ENCODE data around the gene KCNQ2.
"Not testable (repeated sequence)": the region's sequence is repeated elsewhere in the genome, so short reads cannot be mapped to it uniquely, and the experiment has no call there.

KCNQ2 gene

GRCh38 chr20:63519668-63520503, 47.4 kb upstream of the KCNQ2 start:
- Histone ChIP-seq H3K27ac (peak overlapping the region; percentile 71), H3K9me3 (ENCODE audit: control insufficient read depth, low read length) (no peaks in the 10 kb centered on the region), H3K79me2 (no peaks in the 10 kb centered on the region), H3K27me3 (ENCODE audit: control insufficient read depth, insufficient read depth, low read length) (no peaks in the 10 kb centered on the region), H3K4me3 (ENCODE audit: low read depth, low read length) (peak overlapping the region; percentile 73), H3K36me3 (ENCODE audit: control insufficient read depth, insufficient read depth, low read length) (no peaks in the 10 kb centered on the region), H3K9ac (peak overlapping the region; percentile 30), H2AFZ (peak overlapping the region; percentile 97), H3K4me1 (peaks cover 8% of the 10 kb centered on the region), H3K4me2 (ENCODE audit: low read length) (peak overlapping the region; percentile 95)
- peak; percentile 39 for TF ChIP-seq CTCF (IDR thresholded peaks at IDR 0.05)

- H3K9ac ChIP-seq, result no peak overlapping the region
- H3K27ac ChIP-seq, result no peak overlapping the region
- H3K9me3 ChIP-seq (ENCODE audit: control insufficient read depth, low read length), result no peaks in the 10 kb centered on the region
Observed at GRCh38 chr20:63518946-63519667, 46.7 kb upstream of the KCNQ2 start.

GRCh38 chr20:63518351-63518861, 46.0 kb upstream of the KCNQ2 start:
- no peaks in the 10 kb centered on the region for H3K79me2 ChIP-seq
- no peak for TF ChIP-seq CTCF (IDR thresholded peaks at IDR 0.05)
- H3K4me2 ChIP-seq (ENCODE audit: low read length), result no peak overlapping the region
- H3K36me3 ChIP-seq (ENCODE audit: control insufficient read depth, insufficient read depth, low read length), result no peaks in the 10 kb centered on the region
- no peaks in the 10 kb centered on the region for H3K9me3 ChIP-seq (ENCODE audit: control insufficient read depth, low read length)
- no peak overlapping the region for H3K4me3 ChIP-seq (ENCODE audit: low read depth, low read length)
- H2AFZ ChIP-seq, result no peak overlapping the region
- H3K27ac ChIP-seq, result no peak overlapping the region
- peaks cover 8% of the 10 kb centered on the region for H3K4me1 ChIP-seq
- no peak overlapping the region for H3K9ac ChIP-seq
- H3K27me3 ChIP-seq (ENCODE audit: control insufficient read depth, insufficient read depth, low read length), result no peaks in the 10 kb centered on the region

More at GRCh38 chr20:63518946-63519667, 46.7 kb upstream of the KCNQ2 start:
- Histone ChIP-seq H3K4me2 (ENCODE audit: low read length) (peak overlapping the region; percentile 95), H3K27me3 (ENCODE audit: control insufficient read depth, insufficient read depth, low read length) (no peaks in the 10 kb centered on the region), H3K79me2 (no peaks in the 10 kb centered on the region), H2AFZ (no peak overlapping the region), H3K4me1 (peaks cover 8% of the 10 kb centered on the region), H3K36me3 (ENCODE audit: control insufficient read depth, insufficient read depth, low read length) (no peaks in the 10 kb centered on the region), H3K4me3 (ENCODE audit: low read depth, low read length) (peak overlapping the region; percentile 73)
- no peak for TF ChIP-seq CTCF (IDR thresholded peaks at IDR 0.05)

GRCh38 chr20:63517376-63518309, 45.2 kb upstream of the KCNQ2 start:
- peaks cover 8% of the 10 kb centered on the region for H3K4me1 ChIP-seq
- TF ChIP-seq CTCF (IDR thresholded peaks at IDR 0.05), result no peak
- no peaks in the 10 kb centered on the region for H3K36me3 ChIP-seq (ENCODE audit: control insufficient read depth, insufficient read depth, low read length)
- no peaks in the 10 kb centered on the region for H3K27me3 ChIP-seq (ENCODE audit: control insufficient read depth, insufficient read depth, low read length)
- no peak overlapping the region for H3K9ac ChIP-seq
- H3K9me3 ChIP-seq (ENCODE audit: control insufficient read depth, low read length), result no peaks in the 10 kb centered on the region
- no peak overlapping the region for H3K4me2 ChIP-seq (ENCODE audit: low read length)
- no peaks in the 10 kb centered on the region for H3K79me2 ChIP-seq
- no peak overlapping the region for H3K4me3 ChIP-seq (ENCODE audit: low read depth, low read length)
- H2AFZ ChIP-seq, result no peak overlapping the region
- no peak overlapping the region for H3K27ac ChIP-seq

GRCh38 chr20:63514520-63514919, 42.1 kb upstream of the KCNQ2 start:
- not testable (repeated sequence) for H3K4me1 ChIP-seq; H2AFZ ChIP-seq; H3K27ac ChIP-seq; H3K4me2 ChIP-seq (ENCODE audit: low read length); H3K4me3 ChIP-seq (ENCODE audit: low read depth, low read length); H3K9ac ChIP-seq; H3K27me3 ChIP-seq (ENCODE audit: control insufficient read depth, insufficient read depth, low read length); H3K36me3 ChIP-seq (ENCODE audit: control insufficient read depth, insufficient read depth, low read length); H3K9me3 ChIP-seq (ENCODE audit: control insufficient read depth, low read length); H3K79me2 ChIP-seq

Data from parathyroid adenoma (tissue), 2 donors.